Heart left ventricle (tissue), 16 donors: Measurements from ENCODE around the gene ETHE1. TPM values are rescaled to one million over a fixed set of nuclear protein-coding genes. Genes with fewer than 3 reads are reported as not detected.

ENCODE experiments used
- ATAC-seq, 4 donors: fragments of 200-7000 bp; cut with Tn5 transposase; one replicate each; pipeline ENCODE4 v1.9.1; 2020 to 2022; ENCODE audit warnings: moderate library complexity in 4 of 4, mild to moderate bottlenecking in 3 of 4, moderate number of reproducible peaks in 1 of 4
- DNase-seq, 5 donors: peaks; one replicate each; pipeline ENCODE4 v3.0.0-alpha.2; 2020
- H3K27ac ChIP-seq, 12 donors: fragments of 200-600 bp; sonication (generic) in 4 of 12; one replicate each; pipeline versions ENCODE4 v1.5.0 to v1.8.0; 2016 to 2022; ENCODE audit warnings: mild to moderate bottlenecking in 2 of 12
- H3K27me3 ChIP-seq, 9 donors: fragments of 200-600 bp; sonication (generic) in 2 of 9; one replicate each; pipeline versions ENCODE4 v1.5.1 to v1.8.0; 2016 to 2022; ENCODE audit warnings: mild to moderate bottlenecking in 3 of 9
- H3K36me3 ChIP-seq, 9 donors: fragments of 200-600 bp; sonication (generic) in 2 of 9; one replicate each; pipeline versions ENCODE4 v1.5.0 to v1.8.0; 2018 to 2022; ENCODE audit warnings: mild to moderate bottlenecking in 2 of 9
- H3K4me1 ChIP-seq, 12 donors: fragments of 200-600 bp; sonication (generic) in 4 of 12; one replicate each; pipeline versions ENCODE4 v1.5.0 to v1.8.0; 2016 to 2022; ENCODE audit warnings: mild to moderate bottlenecking in 3 of 12
- H3K4me3 ChIP-seq, 12 donors: fragments of 200-600 bp; sonication (generic) in 4 of 12; one replicate each; pipeline versions ENCODE4 v1.5.0 to v1.8.0; 2017 to 2022; ENCODE audit warnings: mild to moderate bottlenecking in 9 of 12, moderate library complexity in 4 of 12
- H3K9me3 ChIP-seq, 12 donors: fragments of 200-600 bp; sonication (generic) in 4 of 12; one replicate each; pipeline versions ENCODE4 v1.5.0 to v1.8.0; 2016 to 2022; ENCODE audit warnings: mild to moderate bottlenecking in 1 of 12
- CTCF ChIP-seq, 12 donors: fragments of 200-600 bp; sonication (generic) in 4 of 12; IDR thresholded peaks; one replicate each; pipeline versions ENCODE4 v1.5.0 to v1.8.0; 2018 to 2022; ENCODE audit warnings: antibody characterized with exemption in 12 of 12, mild to moderate bottlenecking in 5 of 12
- POLR2A ChIP-seq, 2 donors: fragments of 450-650 bp; IDR thresholded peaks; one replicate each; pipeline ENCODE4 v1.6.1; 2017; ENCODE audit warnings: antibody characterized with exemption in 2 of 2, mild to moderate bottlenecking in 2 of 2, moderate library complexity in 2 of 2
- WGBS, 4 donors: extraction: QIAGEN DNeasy Blood & Tissue Kit in 2 of 4; methylation state at CpG; one replicate each; pipeline versions ENCODE4 v1.1.5 to v1.1.7; 2013 to 2018; 5-methylcytosine and 5-hydroxymethylcytosine counted together
- intact Hi-C, 10 donors: fragments of 100-400 bp; cut with DNase I; formaldehyde crosslinking; loops; one replicate each; pipeline versions ENCODE4 v1.11.1 to v1.14.2; 2022
- polyA plus RNA-seq, 2 donors: library from polyadenylated mRNA; stranded (reverse); fragments of 200-250 nt; gene quantifications; one replicate each; pipeline ENCODE4 v1.2.3, GENCODE V29; 2013
- total RNA-seq, 9 donors: library from RNA; depleted of rRNA in 2 of 9; stranded (reverse); fragments of >200 nt in 2 of 9; fragmentation: NEBNext Ultra II Directional in 3 of 9; extraction: Animal tissue kit (Norgen Biotek cat#: 25700) in 3 of 9; gene quantifications; one replicate each; pipeline versions ENCODE4 v1.1.0 to v1.2.4, GENCODE V29; 2016 to 2023
- donor health status: ischemic (EF 13 %, LVEDD 7.1; RV severe dilation, severe dysfunction).
- donor health status: healthy with polysubstance abuse.
- donor health status: DM: no; HTN: yes; CAD: no.
- donor health status: DM: no; HTN: no; CAD: no.
- donor health status: ischemic (EF 25% LVEDD 6.9; RV normal size, moderate dysfunction).
- donor health status: ischemic (EF 25% LVEDD 5.7; RV mildly dilated, moderate dysfunction).
- donor health status: healthy.
- donor health status: DM: yes; HTN: yes; CAD: no.
- donor health status: ischemic (EF 35%, LVEDD 5.7; RV mildly dilated, moderate dysfunction).
- donor health status: nonischemic (EF 11% LVEDD 7.7; RV severe dilation, severe dysfunction).
- donor health status: DM: yes; HTN: yes; CAD: no.
- donor health status: PGD.
- donor health status: ischemic (EF 29% LVEDD 5.4; RV normal size, mild dysfunction).
- donor health status: nonischemic (EF 23%, LVEDD 6.1; RV moderate dilation, normal function).

Gene ETHE1
- total and polyA plus RNA-seq, 11 donors = 6.0 to 27.6 (median 14.2) TPM

GRCh38 chr19:43486412-43486811, 40.6 kb downstream of the ETHE1 start:
- no peak overlapping the region for H3K4me3 ChIP-seq
- WGBS, 4 donors = 85 to 97% (median 95%) methylated on average over 5 to 7 of the region's 7 CpGs
- TF ChIP-seq POLR2A (IDR thresholded peaks at IDR 0.05) = no peak
- TF ChIP-seq CTCF (IDR thresholded peaks at IDR 0.05) = no peak

GRCh38 chr19:43485951-43486350, 41.0 kb downstream of the ETHE1 start:
- Histone ChIP-seq H3K27ac (no peak overlapping the region), H3K4me3 (no peak overlapping the region), H3K9me3 (no peaks in the 10 kb centered on the region), H3K27me3 (no peaks in the 10 kb centered on the region), H3K4me1 (no peaks in the 10 kb centered on the region), H3K36me3 (peaks cover 0 to 5% (median 0%) of the 10 kb centered on the region in 9 donors)
- WGBS, 4 donors = 67 to 79% (median 74%) methylated on average over 6 of the region's 6 CpGs
- no peak for DNase-seq
- intact Hi-C loops = no loop called here
- no peak for TF ChIP-seq POLR2A (IDR thresholded peaks at IDR 0.05)
- TF ChIP-seq CTCF (IDR thresholded peaks at IDR 0.05) = no peak
- ATAC-seq = no peak

More at GRCh38 chr19:43486412-43486811, 40.6 kb downstream of the ETHE1 start:
- H3K36me3 ChIP-seq = peaks cover 0 to 8% (median 0%) of the 10 kb centered on the region in 9 donors
- H3K4me1 ChIP-seq = no peaks in the 10 kb centered on the region
- peak in 1 of 4 donors; percentile 33 for ATAC-seq
- DNase-seq = no peak
- intact Hi-C loops = no loop called here
- H3K9me3 ChIP-seq = no peaks in the 10 kb centered on the region
- H3K27me3 ChIP-seq = no peaks in the 10 kb centered on the region
- H3K27ac ChIP-seq = no peak overlapping the region

- no peak overlapping the region for H3K4me3 ChIP-seq
- H3K4me1 ChIP-seq = no peaks in the 10 kb centered on the region
- no peak overlapping the region for H3K27ac ChIP-seq
- peaks cover 0 to 6% (median 0%) of the 10 kb centered on the region in 9 donors for H3K36me3 ChIP-seq
- intact Hi-C loops = no loop called here
- ATAC-seq = no peak
- no peaks in the 10 kb centered on the region for H3K27me3 ChIP-seq
- DNase-seq = no peak
- WGBS, 4 donors = 92 to 96% (median 95%) methylated on average over 6 of the region's 6 CpGs
- no peaks in the 10 kb centered on the region for H3K9me3 ChIP-seq
- TF ChIP-seq POLR2A (IDR thresholded peaks at IDR 0.05) (no peak), CTCF (IDR thresholded peaks at IDR 0.05) (no peak)
Measured at GRCh38 chr19:43483281-43483680, 43.7 kb downstream of the ETHE1 start.

GRCh38 chr19:43482193-43482592, 44.8 kb downstream of the ETHE1 start:
- 74 to 89% (median 84%) methylated on average over 3 to 4 of the region's 4 CpGs for WGBS, 4 donors

More at GRCh38 chr19:43482193-43482592, 44.8 kb downstream of the ETHE1 start:
- DNase-seq (no peak), ATAC-seq (no peak)
- no peaks in the 10 kb centered on the region for H3K9me3 ChIP-seq
- no peak overlapping the region for H3K4me3 ChIP-seq
- TF ChIP-seq POLR2A (IDR thresholded peaks at IDR 0.05) (no peak), CTCF (IDR thresholded peaks at IDR 0.05) (no peak)
- H3K4me1 ChIP-seq = no peaks in the 10 kb centered on the region
- H3K27ac ChIP-seq = no peak overlapping the region
- peaks cover 0 to 9% (median 0%) of the 10 kb centered on the region in 9 donors for H3K36me3 ChIP-seq
- intact Hi-C loops = no loop called here
- no peaks in the 10 kb centered on the region for H3K27me3 ChIP-seq
